GM10266 (cell line): ENCODE data around the gene TSPAN12.

ENCODE experiments used
- DNase-seq: peaks from one replicate; pipeline ENCODE4 v3.0.0; 2012; ENCODE audit errors: extremely low spot score
- TF ChIP-seq, protein P1 (sequence below): IDR thresholded peaks from 2 replicates; pipeline ENCODE4 v1.5.1; 2012; ENCODE audit warnings: mild to moderate bottlenecking, low read depth; ENCODE audit not compliant: control insufficient read depth, insufficient read depth; ENCODE audit errors: missing control alignments

The TSPAN12 gene

DNA sequence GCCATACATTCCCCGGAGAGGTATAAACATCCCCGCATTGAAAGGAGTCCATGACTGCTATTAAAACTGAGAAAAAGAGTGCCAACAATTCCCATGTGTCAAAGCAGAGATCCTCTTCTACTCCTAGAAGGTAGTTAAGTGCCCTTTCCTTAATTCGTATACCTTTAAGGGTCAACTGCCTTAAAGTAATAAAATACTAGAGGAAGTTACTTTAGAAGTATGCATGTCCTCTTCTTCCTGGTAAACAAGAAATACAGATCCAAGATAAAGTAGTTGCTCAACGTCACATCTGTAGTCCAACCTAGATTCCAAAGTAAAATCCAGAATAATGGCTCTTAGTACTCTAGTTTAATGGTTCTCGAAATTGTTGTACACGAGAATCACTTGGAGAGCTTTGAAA is 1.5 kb upstream of the TSPAN12 start:
- DNase-seq = no peak
- TF ChIP-seq, protein P1, sequence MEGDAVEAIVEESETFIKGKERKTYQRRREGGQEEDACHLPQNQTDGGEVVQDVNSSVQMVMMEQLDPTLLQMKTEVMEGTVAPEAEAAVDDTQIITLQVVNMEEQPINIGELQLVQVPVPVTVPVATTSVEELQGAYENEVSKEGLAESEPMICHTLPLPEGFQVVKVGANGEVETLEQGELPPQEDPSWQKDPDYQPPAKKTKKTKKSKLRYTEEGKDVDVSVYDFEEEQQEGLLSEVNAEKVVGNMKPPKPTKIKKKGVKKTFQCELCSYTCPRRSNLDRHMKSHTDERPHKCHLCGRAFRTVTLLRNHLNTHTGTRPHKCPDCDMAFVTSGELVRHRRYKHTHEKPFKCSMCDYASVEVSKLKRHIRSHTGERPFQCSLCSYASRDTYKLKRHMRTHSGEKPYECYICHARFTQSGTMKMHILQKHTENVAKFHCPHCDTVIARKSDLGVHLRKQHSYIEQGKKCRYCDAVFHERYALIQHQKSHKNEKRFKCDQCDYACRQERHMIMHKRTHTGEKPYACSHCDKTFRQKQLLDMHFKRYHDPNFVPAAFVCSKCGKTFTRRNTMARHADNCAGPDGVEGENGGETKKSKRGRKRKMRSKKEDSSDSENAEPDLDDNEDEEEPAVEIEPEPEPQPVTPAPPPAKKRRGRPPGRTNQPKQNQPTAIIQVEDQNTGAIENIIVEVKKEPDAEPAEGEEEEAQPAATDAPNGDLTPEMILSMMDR = no peak

DNA sequence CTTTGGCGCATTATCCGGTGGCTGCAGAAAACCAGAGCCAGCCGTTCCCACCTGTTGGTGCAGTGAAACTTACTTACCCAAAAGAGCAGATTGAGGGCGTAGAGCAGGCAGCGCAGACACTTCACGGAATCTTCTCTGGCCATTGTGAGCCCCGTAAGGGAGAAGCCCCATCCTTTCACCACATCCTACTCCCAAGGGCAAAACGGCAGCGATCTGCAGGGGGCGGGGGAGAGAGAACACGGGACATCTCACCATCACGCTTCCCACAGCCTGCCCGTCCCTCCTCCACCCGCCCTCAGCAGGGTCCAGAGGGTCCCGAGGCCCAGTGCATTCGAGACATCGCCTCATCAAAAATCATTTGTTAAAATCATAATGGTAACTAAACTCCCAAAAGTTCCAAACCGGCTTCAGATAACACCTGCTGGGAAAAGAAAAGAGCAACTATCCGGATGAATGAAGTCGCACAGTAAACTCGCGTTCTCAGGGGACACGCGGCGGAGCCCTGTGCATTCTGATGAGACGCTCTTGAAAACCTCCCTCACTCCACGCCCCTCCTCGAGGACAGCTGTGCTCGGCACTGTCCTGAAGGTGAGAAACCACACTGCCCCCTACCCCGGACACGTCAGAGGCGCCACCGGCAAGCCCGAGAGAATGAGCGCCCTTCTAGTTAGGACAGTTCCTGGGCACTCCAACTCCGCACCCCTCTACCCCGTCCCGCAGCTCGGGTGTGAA is 1.2 kb downstream of the TSPAN12 start:
- peak; percentile 83 for DNase-seq
- TF ChIP-seq, protein P1 = peak; percentile 44

DNA sequence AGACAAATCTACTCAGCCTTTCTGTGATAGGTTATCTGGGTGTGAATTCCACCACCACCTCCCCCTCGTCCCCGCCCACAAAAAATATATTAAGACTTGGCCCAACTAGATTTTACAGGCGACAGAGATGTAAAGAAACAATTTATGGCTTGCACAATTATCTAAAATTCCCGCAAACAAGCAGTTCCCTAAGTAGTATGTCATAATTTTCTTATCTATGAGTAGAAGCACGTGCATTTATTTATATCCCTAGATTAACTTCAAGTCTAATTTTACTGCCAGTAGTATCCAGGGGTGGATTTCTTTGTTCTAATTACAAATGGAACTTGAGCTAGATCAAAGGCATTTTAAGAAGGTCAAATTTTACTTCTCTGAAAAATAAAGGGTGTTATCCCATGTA is 1.7 kb downstream of the TSPAN12 start:
- DNase-seq = no peak
- TF ChIP-seq, protein P1 = no peak

DNA sequence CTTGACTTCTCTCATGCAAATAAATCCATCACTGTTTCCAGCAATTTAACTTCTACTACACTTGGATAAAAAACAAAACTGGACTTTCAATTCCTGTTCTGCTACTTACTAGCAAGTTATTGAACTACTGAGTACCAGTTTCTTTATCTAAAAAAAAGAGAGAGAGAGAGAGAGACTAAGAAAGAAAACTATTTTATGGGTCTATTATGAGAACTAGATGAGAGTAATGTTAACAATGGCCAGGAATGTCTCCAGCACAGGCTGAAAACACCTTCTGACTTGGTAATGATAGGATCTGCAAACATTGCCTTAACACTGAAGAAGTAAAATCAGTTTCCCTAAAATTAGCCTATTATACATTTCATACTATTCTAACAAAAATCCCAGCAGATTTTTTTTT is 5.2 kb downstream of the TSPAN12 start:
- TF ChIP-seq, protein P1 = no peak
- no peak for DNase-seq

DNA sequence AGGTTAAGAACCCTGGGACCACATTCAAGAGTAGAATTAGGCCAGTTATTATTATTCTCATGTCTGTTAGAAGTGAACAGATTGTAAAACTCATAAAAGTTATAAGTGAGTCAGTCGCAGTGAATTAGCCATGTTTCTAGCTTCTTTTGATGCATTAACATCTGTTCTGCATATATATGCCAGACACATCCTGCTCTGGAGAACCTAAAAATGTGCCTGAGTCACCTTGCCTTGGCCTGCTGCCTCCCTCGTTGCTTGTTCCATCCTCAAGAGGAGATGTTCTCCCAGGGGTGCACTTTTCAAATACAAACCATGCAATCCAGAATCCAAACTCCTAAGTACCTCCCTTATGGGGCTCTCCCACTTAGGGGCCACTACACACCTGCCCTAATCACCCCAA is 14.8 kb downstream of the TSPAN12 start:
- DNase-seq = no peak
- TF ChIP-seq, protein P1 = no peak

DNA sequence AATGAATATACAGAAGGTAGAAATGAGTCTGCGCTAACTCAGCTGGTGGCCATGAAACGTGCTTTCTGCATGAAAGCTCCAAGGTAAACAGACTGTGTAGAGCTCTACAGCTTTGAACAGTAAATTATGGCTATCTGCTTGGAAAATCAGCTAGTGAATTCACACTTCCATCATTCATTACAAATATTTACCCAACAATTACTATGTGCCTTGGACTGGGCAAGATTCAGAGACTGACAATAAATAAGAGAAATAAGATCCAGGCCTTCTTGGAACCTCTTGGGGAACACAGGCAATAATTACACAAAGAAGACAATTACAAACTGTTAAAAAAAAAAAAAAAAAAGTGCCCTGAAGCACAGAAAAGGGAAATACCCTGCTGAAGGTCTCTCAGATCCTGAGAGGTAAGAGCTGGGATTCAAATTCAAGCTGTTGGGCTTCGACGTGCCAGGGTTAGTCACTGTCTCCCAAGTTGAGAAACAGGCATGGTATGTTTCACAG is 15.8 kb downstream of the TSPAN12 start:
- DNase-seq = no peak
- TF ChIP-seq, protein P1 = no peak

DNA sequence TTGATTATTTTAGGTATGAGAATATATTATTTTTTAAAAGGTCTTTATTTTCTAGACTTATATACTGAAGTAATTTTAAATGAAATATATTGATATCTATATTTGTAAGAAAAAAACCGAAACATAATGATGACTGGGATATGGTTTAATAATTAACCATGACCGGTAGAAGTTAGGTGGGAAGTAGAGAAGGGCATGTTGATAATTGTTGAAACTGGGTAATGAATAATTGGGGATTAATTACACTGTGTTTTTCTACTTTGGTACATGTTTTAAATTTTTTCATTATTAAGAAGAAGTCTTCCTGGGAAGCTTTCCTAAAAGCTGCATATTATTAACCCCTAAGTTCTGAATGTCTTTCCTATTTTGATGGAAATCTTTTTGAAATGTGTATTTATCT is 16.3 kb downstream of the TSPAN12 start:
- TF ChIP-seq, protein P1 = no peak

More for the DNA sequence above, 16.3 kb downstream of the TSPAN12 start:
- no peak for DNase-seq
